Activated CD4-positive, alpha-beta T cell treated with anti-CD3 and anti-CD28 coated beads, Interleukin-2, amount 50 U/mL, for 48 hours (primary cell): Measurements from ENCODE around the gene TRIM33.
"Not testable (repeated sequence)": the region's sequence is repeated elsewhere in the genome, so short reads cannot be mapped to it uniquely, and the experiment has no call there.

Experiments
- DNase-seq, 2 experiments: peaks; one replicate each; pipeline ENCODE4 v3.0.0-alpha.2; 2020

The TRIM33 gene

GRCh38 chr1:114462341-114462740 is 48.7 kb downstream of the TRIM33 start:
- DNase-seq, result no peak

GRCh38 chr1:114458237-114458777 is 52.7 kb downstream of the TRIM33 start:
- no peak for DNase-seq

GRCh38 chr1:114457675-114458236 is 53.2 kb downstream of the TRIM33 start:
- DNase-seq, result no peak

DNA sequence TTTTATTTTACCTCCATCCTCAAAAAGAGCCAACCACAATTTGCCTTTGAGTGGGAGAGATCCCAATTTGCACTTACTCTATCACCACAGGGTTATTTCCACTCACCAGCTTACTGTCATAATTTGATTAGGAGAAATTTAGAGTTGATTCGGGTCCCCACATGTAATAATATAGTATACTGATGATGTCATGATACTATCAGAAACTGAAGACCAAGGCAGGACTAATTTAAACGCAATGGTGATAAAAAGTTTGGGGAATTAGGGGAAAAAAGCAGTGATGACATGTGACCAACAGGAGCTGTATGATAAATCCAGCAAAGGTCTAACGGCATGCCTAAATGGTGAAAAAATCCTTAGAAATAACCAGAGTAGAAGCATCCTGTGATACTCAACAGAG is 54.4 kb downstream of the TRIM33 start:
- DNase-seq, result no peak

DNA sequence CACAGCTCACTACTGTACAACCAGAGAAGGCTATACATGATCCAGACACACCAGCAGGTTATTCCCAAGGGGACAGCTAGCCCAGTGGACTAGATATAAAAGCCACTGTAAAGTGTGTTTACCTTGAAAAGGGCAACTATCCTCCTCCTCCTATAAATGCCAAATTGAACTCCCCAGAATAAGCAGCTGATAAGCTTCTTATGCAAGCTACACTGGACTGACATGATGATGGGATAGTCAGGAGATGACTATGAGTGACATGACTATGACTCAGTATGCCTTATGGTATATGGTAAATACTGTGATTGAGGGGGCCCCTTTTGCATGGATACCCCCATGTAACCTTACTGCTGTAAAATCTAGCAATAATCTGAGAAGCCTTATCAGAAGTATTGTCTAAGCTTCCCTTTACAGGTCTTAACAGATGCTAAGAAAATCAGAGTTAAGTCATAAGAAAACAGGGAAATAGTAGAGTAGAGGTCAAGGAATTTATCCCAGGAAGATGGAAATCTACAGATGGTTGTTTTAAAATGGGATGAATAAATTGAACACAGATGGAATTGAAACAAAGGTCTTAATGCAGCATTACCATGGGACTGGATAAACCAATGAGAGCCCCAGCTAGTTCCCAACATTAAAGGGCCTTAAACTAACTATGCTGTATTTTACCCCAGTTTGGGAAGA is 55.8 kb downstream of the TRIM33 start:
- DNase-seq, result no peak

- no peak for DNase-seq
These were observed 56.5 kb downstream of the TRIM33 start for GRCh38 chr1:114454539-114454938.

- no peak for DNase-seq
These were observed 57.6 kb downstream of the TRIM33 start for GRCh38 chr1:114453361-114453784.

DNA sequence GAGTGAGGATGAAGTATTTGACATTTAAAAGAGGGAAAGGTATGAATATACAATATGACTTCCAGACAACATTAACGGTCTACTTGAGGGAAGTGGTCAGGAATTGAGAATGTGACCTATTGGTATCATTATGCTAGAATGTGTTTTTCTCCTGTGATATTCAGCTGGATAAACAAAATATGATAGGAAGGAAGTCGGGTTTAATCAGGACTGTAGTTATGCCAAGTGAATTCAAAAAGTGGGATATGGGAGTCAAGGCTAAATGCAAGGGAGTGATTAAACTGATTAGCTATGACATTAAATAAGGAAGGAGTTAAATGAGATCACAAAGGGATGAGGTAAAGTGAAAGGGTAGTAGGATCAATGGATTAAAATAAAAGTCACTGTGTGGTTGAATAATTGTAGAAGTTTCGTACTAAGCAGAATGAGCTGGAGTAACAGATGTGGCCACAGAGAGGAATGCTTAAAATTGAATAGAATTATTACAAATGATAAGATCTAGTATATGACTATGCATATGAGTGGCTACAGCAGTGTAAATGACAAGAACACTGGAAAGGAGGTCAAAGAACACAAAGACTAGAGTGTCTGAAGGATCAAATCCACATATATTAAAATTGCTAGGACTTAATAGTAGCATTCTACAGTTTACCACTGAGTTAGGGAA is 62.5 kb downstream of the TRIM33 start:
- no peak for DNase-seq

DNA sequence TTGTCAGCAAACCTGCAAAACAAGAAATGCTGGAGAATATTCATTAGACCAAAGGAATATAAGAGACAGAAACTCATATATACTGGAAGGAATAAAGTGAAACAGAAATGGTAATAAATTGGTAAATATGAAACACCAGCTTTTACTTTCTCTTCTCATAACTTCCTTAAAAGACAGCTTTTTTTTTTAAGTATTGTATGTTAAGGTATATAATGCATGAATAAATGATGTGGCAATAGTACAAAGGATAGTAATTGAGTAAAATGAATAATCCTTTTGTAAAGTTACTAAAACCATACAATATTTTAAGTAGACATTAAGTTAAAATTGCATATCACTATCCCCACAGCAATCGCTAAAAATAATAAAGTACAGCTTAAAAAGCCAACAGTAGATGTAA is 64.8 kb downstream of the TRIM33 start:
- no peak for DNase-seq

DNA sequence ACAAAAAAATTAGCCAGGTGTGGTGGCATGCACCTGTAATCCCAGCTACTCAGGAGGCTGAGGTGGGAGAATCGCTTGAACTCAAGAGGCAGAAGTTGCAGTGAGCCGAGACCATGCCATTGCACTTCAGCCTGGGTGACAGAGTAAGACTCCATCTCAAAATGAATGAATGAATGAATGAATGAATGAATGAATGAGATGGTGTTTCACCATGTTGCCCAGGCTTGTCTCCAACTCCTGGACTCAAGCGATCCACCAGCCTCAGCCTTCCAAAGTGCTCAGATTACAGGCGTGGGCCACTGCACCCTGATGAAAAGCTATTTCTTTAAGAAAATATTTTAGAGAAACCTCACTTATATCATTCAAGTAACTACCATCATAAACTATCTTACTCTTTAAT is 67.8 kb downstream of the TRIM33 start:
- DNase-seq, result not testable (repeated sequence)

DNA sequence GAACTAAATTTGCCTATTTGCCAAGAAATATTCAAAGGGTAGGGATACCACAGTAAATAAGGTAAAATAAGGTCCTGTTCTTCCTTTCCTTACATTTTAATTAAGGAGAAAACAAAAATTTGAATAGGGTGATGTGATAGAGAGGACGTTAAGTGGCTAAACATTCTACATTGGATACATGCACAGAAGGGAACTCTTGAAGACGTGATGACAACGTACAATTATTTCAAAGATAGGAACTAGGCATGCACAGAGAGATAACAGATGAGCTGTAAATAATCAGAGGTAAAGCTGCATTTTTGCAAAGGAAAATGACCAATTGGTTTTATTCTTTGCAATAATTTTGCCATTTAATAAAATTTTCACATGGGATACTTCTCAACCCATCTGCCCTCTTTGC is 69.7 kb downstream of the TRIM33 start:
- no peak for DNase-seq

DNA sequence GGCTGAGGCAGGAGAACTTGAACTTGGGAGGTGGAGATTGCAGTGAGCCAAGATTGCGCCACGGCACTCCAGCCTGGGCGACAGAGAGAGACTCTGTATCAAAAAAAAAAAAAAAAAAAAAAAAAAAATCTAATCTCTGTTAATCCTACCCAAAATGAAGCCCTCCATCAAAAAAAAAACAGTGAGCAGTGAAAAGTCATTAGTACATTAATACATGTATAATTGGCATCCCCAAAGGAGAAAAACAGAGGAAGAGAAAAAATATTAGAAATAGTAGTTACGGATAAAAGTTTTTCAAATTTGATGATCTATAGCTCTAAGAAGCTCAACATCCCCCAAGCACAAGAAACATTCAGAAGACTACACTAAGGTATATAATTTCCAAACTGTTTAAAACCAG is 71.6 kb downstream of the TRIM33 start:
- no peak for DNase-seq

- DNase-seq, result no peak
These were observed 73.2 kb downstream of the TRIM33 start for GRCh38 chr1:114437812-114438211.

DNA sequence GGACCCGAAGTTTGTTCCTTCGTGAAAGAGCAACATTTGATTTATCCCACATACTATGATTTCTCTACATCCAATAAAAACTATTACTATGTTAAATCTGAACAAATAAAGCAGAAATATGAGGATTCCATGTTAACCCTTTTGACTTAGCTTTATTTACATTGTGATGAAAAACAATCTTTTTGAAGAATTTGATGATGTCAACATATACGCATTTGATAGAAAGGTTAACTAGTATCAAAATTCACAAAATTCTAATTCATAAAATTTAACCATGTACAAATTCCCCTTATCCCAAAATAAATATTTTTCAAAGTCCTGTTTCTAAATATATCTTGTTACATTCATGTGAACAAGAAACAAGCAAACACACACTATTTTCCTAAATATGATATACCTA is 74.2 kb downstream of the TRIM33 start:
- DNase-seq, result no peak

DNA sequence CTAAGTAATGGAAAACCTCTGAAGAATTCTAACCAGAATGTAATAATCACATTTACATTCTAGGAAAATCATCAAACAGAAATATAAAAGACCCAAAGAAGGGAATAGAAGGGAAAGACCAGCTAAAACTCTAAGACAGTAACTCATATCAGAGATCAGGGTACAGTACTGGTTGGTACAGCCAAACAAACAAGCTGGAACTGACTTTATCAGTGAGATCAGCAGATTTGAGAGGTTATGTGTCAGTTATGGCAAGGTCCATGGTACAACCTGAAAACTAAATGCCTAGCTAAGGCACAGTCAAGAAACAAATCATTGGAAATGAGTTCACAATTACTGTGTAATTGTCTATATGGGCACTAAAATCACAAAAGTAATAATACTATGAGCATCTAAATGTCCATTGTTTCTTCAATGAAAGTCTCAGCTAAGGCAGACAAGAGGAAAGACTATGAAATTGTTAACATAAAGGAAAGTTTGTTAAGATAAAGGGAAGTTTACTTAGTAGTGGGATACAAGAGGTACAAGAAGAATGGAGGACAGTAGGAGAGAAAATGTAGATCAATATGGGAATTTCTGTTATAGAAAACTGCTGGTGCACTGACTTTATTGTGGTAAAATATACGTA is 75.8 kb downstream of the TRIM33 start:
- DNase-seq, result no peak

- no peak for DNase-seq
These were observed 80.0 kb downstream of the TRIM33 start for GRCh38 chr1:114431026-114431425.

DNA sequence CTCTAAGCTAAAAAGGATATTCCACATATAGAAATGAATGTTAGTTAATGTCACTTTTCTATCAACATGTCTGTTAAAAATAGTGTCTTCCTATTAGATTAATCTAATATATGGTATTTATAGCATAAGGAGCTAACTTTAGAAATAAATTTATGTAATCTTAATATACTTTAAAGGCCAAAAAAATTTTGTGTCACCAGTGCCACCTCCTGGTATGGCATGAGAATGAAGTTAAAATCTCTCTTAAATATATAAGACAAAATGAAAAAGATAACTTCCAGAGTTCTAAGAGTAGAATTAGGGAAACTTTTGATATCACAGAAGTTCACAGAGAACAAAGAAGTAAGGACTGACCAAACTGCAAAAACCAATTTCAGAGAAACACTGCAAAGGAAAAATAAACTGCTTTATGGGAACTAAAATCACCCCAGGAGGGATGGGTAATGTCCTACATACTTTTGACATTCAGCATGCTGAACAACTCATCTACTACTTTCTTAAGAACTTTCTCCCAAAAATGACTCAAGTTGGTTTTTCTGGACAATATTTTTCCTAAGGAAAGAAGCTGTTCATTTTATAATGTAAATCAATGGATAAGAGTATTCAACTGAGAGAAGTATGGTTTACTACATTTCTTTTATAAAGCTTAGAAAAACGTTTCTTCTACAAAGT is 82.8 kb downstream of the TRIM33 start:
- DNase-seq, result no peak

GRCh38 chr1:114427612-114428011 is 83.4 kb downstream of the TRIM33 start:
- DNase-seq, result no peak

GRCh38 chr1:114423455-114423854 is 87.5 kb downstream of the TRIM33 start:
- no peak for DNase-seq

- not testable (repeated sequence) for DNase-seq
These were observed 92.1 kb downstream of the TRIM33 start for GRCh38 chr1:114418948-114419347.

DNA sequence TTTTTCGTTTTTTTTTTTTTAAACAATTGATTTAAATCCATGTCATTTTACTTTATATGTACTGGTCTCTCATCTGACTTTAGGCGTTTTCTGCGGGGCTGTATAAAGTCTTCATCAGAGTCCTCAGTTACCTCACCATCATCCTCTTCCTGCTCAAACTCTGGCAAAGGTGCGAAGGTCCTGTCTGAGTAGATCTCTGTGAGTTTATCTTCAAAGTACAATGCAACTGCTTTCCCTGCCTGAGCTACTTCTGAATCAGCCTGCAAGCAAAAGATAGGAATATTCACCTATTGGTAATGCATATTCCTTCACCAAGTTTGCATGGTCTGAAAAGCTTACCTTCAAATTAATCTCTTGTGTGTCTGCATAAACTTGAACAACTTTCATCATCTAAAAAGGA is 113.4 kb downstream of the TRIM33 start:
- DNase-seq, result no peak

GRCh38 chr1:114395863-114396262 is 115.1 kb downstream of the TRIM33 start:
- DNase-seq, result no peak

DNA sequence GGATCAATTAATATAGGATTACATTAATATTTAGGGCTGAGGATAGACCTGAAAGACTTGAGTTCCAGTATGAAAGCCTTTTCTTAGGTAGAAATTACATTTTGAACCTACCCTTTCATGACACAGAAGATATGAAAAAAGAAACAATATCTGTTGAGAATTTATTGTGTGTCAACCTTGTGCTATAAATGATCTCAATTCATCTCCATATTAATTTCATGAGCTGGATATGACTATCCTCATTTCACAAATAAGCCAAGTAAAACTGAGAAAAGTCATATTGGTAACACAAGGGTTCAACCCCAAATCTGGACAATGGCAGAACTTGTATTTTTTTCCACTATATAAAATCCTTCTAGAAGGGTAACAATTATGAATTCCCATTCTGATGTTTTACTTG is 120.0 kb downstream of the TRIM33 start:
- no peak for DNase-seq
